Ovary (tissue), 9 donors: ENCODE measurements around the gene USP51. TPM values are rescaled to one million over a fixed set of nuclear protein-coding genes. Genes with fewer than 3 reads are reported as not detected.
"Not testable (repeated sequence)": the region's sequence is repeated elsewhere in the genome, so short reads cannot be mapped to it uniquely, and the experiment has no call there.

Experiments used
- DNase-seq, 5 donors: peaks; one replicate each; pipeline ENCODE4 v3.0.0-alpha.2; 2019 to 2020
- H3K27ac ChIP-seq, 2 donors: fragments of 200-600 bp; one replicate each; pipeline versions ENCODE4 v1.5.1 to v1.8.0; 2019 to 2022
- H3K27me3 ChIP-seq: fragments of 200-600 bp; one replicate; pipeline ENCODE4 v1.8.0; 2022
- H3K36me3 ChIP-seq: fragments of 200-600 bp; sonication (generic); one replicate; pipeline ENCODE4 v1.5.1; 2019
- H3K4me1 ChIP-seq: one replicate; pipeline ENCODE4 v1.8.1; 2013; ENCODE audit warnings: mild to moderate bottlenecking, moderate library complexity; ENCODE audit not compliant: insufficient read depth
- H3K4me3 ChIP-seq: fragments of 200-600 bp; sonication (generic); one replicate; pipeline ENCODE4 v1.5.1; 2017
- H3K9me3 ChIP-seq, 2 donors: fragments of 200-600 bp in 1 of 2; sonication (generic) in 1 of 2; one replicate each; pipeline versions ENCODE4 v1.5.1 to v1.8.1; 2013 to 2019; ENCODE audit warnings: mild to moderate bottlenecking in 1 of 2, moderate library complexity in 1 of 2
- EP300 ChIP-seq: sonication (generic); formaldehyde crosslinking; IDR thresholded peaks from one replicate; pipeline ENCODE4 v1.6.1; 2017; ENCODE audit warnings: antibody characterized with exemption
- POLR2A ChIP-seq: fragments of 450-650 bp; IDR thresholded peaks from one replicate; pipeline ENCODE4 v1.6.1; 2017; ENCODE audit warnings: antibody characterized with exemption, mild to moderate bottlenecking, moderate library complexity
- WGBS, 3 donors: extraction: QIAGEN DNeasy Blood & Tissue Kit in 1 of 3; methylation state at CpG; one replicate each; pipeline versions ENCODE4 v1.1.5 to v1.1.7; 2013 to 2017; 5-methylcytosine and 5-hydroxymethylcytosine counted together
- intact Hi-C, 4 donors: fragments of 100-400 bp; cut with DNase I; formaldehyde crosslinking; loops; one replicate each; pipeline versions ENCODE4 v1.11.0 to v1.15.1; 2022 to 2023
- polyA plus RNA-seq, 2 donors: library from polyadenylated mRNA; stranded (reverse); fragments of 200-250 nt in 1 of 2; fragments of 350-450 nt in 1 of 2; fragmentation: Illumina TruSeq in 1 of 2; extraction: RNeasy Lipid Tissue Mini Kit (QIAGEN cat#74804) in 1 of 2; gene quantifications; one replicate each; pipeline ENCODE4 v1.2.3, GENCODE V29; 2013 to 2014
- total RNA-seq, 7 donors: library from RNA; depleted of rRNA in 2 of 7; stranded (reverse); fragments of >200 nt in 2 of 7; fragmentation: NEBNext Ultra II Directional in 3 of 7; extraction: Animal tissue kit (Norgen Biotek cat#: 25700) in 3 of 7; gene quantifications; one replicate each; pipeline versions ENCODE4 v1.1.0 to v1.2.4, GENCODE V29; 2016 to 2023
- TF ChIP-seq, protein P1 (sequence below), 3 donors: fragments of 450-650 bp in 2 of 3; fragments of 200-600 bp in 1 of 3; IDR thresholded peaks; one replicate each; pipeline versions ENCODE4 v1.5.1 to v1.8.0; 2016 to 2022; ENCODE audit warnings: antibody characterized with exemption in 3 of 3, mild to moderate bottlenecking in 1 of 3
- donor health status: DM: no; HTN: no; CAD: no; lungs with moderate emphysema.
- donor health status: DM: no; HTN: no; CAD: no.
- donor health status: Bipolar disorder and iron deficiency.
- donor health status: DM: yes; HTN: yes; CAD: no.
- donor health status: DM: no; HTN: no; CAD: no.
- donor health status: DM: yes; HTN: yes; CAD: no.

Gene USP51
- total and polyA plus RNA-seq, 9 donors: 2.8 to 12.1 (median 8.1) TPM

DNA sequence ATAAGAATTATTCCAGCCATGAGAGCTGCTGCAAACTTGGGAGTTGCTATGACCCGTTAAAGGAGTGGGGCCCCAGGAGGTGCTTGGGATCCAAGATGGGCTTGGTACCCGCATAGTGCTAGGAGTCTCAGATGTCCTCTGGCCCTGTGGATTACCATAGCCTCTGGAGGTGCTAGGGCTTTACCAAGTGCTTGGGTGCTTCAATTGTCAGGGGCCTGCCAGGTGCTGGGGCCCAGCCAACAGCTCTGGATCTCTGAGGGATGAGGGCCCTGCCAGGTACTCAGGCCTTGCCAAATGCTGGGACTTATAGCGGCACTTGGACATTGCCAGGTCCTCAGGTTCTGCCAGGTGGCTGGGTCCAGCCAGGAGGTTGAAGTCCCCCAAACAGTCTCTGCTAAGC lies 32.0 kb upstream of the USP51 start:
- Histone ChIP-seq H3K4me1 (no peaks in the 10 kb centered on the region), H3K4me3 (no peak overlapping the region), H3K36me3 (no peaks in the 10 kb centered on the region), H3K9me3 (no peaks in the 10 kb centered on the region), H3K27ac (no peak overlapping the region), H3K27me3 (no peaks in the 10 kb centered on the region)
- TF ChIP-seq, protein P1, sequence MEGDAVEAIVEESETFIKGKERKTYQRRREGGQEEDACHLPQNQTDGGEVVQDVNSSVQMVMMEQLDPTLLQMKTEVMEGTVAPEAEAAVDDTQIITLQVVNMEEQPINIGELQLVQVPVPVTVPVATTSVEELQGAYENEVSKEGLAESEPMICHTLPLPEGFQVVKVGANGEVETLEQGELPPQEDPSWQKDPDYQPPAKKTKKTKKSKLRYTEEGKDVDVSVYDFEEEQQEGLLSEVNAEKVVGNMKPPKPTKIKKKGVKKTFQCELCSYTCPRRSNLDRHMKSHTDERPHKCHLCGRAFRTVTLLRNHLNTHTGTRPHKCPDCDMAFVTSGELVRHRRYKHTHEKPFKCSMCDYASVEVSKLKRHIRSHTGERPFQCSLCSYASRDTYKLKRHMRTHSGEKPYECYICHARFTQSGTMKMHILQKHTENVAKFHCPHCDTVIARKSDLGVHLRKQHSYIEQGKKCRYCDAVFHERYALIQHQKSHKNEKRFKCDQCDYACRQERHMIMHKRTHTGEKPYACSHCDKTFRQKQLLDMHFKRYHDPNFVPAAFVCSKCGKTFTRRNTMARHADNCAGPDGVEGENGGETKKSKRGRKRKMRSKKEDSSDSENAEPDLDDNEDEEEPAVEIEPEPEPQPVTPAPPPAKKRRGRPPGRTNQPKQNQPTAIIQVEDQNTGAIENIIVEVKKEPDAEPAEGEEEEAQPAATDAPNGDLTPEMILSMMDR (IDR thresholded peaks at IDR 0.05): no peak
- WGBS, 3 donors: 82 to 97% (median 86%) methylated on average over 3 of the region's 3 CpGs
- intact Hi-C loops: no loop called here
- DNase-seq: no peak

DNA sequence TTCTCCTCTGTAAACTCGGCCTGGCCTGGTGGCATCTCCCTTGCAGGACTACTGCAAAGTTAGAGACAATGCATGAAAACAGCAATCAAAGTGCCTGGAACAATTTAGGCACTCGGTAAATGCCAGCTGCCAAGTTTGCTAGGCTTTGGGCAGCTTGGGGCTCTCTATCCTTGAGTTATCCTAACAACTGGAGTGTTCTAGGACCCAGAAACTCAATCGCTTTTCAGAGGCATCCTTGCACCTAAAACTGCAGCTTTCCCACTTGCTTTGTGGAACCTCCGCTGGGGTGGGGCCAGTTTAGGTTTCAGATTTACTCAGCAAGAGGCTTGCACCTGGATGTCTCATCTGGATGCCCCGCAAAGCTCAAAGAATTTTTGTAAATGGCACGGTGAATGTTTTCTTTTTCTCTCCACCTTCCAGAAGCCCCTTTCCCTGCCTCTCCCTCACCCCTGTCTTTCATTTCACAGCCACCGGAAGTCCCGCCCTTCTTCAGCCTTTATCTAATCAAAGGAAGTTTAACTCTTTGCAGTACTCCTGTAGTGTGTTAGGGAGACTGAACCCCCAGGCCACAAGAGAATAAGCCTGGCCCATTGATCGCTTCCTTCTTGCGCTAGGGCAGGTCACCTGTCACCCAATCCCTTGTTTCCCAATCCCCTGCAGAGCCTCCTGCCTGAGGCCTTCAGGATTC lies 27.3 kb upstream of the USP51 start:
- H3K27me3 ChIP-seq, H3K36me3 ChIP-seq, H3K9me3 ChIP-seq, H3K4me3 ChIP-seq, DNase-seq, intact Hi-C loops, H3K27ac ChIP-seq, H3K4me1 ChIP-seq: not testable (repeated sequence)
- WGBS, 3 donors: no CpG with 5 or more reads among the region's 10 CpGs

DNA sequence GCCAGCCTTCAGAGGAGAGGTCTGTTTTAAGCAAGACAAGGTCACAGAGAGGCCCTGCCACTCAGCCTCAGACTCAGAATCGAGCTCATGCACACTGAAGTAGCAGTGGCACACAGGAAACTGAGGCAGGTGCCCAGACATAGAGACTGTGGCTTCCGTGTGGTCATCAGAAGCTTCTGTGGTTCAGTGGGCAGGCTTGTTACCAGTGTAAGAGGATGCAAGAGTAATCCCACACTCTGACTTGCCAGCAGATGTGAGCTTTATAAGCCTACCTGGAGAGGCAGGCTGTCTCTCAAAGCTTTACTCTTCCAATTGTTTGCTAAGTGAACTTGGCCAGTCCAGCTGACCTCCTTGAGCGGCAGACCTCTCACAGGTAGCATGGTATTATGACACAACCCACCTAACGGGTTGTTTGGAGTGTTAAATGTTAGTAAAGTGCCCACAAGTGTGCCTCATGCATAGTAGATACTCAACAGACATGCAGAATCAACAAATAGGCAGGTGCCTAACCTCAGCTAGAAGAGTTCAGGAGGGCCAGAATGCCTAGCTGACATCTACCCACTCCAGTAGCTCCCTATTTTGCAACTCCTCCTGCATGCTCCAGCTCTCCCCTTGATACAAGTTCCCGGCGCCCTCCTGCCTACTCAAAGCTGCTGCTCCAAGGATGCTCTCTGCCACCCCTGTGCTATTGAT lies 23.5 kb upstream of the USP51 start:
- H3K27me3 ChIP-seq, H3K36me3 ChIP-seq, intact Hi-C loops, H3K27ac ChIP-seq, H3K4me1 ChIP-seq, DNase-seq, H3K9me3 ChIP-seq, H3K4me3 ChIP-seq: not testable (repeated sequence)
- no CpG with 5 or more reads among the region's 6 CpGs for WGBS, 3 donors

DNA sequence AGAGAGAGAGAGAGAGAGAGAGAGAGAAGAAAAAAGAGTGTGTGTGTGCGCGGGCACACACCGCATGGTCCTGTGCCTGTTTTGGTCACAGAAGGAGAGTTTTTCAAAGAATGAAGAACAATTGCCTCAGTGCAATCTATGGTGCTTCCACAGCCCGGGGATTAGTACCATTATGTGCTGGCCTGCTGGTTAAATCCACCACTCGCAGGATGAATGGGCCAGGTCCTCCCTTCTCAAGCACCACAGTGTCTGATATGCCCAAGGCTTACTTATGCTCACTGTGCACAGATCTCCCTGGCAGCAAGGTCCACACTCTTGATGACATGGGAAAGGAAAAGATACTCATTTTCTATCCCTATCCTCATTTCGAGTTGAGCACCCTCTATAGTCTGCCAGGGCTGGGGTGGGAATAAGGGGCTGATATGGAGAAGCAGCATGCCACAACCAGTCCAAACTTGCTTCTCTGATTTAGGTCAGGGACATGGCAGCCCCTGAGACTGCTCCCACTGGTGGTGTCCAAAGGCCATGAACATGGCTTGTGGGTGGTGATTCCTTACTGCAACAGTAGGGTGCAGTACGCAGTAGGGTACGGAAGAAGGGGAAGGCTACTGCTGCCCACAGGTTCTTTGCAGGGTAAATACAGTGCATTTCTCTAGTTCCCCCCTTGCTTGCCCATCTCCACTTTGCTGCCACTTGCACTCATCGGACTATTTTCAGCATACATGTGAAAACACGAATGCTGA lies 18.9 kb upstream of the USP51 start:
- no CpG with 5 or more reads among the region's 10 CpGs for WGBS, 3 donors
- H3K27me3 ChIP-seq, H3K4me3 ChIP-seq, H3K9me3 ChIP-seq, DNase-seq, H3K36me3 ChIP-seq, H3K4me1 ChIP-seq, intact Hi-C loops, H3K27ac ChIP-seq: not testable (repeated sequence)

DNA sequence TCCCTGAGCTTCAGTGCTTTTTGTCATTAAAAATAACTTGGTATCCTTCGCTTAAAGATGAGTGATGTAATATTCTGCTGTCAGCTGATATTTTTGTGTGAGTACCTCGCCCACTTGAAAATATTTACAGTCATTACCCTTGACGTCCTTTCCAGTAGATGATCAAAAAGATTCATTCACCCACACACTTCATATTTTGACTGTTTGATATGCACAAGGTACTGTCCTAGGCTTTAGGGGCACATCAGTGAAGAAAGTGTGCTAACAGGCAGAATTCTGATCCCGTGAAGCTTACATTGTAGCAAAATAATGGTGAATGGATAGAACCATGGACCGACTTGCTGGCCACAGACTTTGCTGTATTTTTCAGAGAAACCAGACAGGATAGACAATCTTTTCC lies 18.1 kb upstream of the USP51 start:
- H3K27ac ChIP-seq, H3K36me3 ChIP-seq, H3K4me3 ChIP-seq, H3K4me1 ChIP-seq, DNase-seq, intact Hi-C loops, H3K27me3 ChIP-seq, H3K9me3 ChIP-seq: not testable (repeated sequence)
- no CpG with 5 or more reads among the region's 5 CpGs for WGBS, 3 donors

DNA sequence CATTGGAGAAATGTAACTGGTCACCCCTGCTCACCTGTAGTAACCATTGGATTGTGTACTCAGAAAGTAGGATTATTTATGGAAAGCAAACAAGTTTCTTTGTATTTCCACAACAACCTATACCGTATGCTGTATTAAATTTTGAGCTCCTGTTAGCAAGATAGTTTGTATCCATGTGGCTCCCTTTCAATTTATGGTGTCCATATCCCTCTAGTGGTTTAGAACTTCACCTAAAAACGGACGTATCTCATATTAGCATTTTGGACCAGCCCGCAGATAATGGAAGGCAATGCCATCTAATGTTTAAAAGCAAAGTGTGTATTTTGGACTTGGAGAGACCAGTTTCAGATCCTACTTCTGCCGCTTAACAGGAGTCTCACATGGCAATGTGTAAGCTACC lies 17.4 kb upstream of the USP51 start:
- H3K4me1 ChIP-seq, H3K36me3 ChIP-seq, H3K27ac ChIP-seq, DNase-seq, H3K4me3 ChIP-seq, H3K9me3 ChIP-seq, intact Hi-C loops, H3K27me3 ChIP-seq: not testable (repeated sequence)
- no CpG with 5 or more reads among the region's 5 CpGs for WGBS, 3 donors

DNA sequence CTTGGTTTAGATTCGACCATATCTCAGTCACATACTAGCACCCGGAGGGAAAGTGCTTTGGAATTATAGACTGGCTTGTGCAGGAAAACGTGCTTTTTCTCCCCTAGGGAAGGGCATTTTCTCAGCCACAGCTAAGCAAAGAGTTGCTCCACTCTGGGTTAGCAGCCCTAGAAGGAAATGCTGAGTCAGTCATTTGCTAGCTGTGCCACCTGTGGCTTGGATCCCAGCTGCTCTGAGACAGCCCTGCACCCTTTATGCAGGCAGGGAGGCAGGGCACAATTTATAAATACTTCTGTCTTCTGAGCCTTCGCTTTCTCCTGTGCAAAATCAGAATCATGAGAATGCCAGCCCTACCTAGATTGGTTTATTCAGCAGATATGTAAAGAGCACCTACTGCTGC lies 1.3 kb upstream of the USP51 start:
- intact Hi-C loops: no loop called here
- WGBS, 3 donors: 59 to 77% (median 68%) methylated on average over 4 of the region's 4 CpGs
- Histone ChIP-seq H3K4me3 (no peak overlapping the region), H3K27me3 (no peaks in the 10 kb centered on the region), H3K9me3 (no peaks in the 10 kb centered on the region), H3K36me3 (no peaks in the 10 kb centered on the region), H3K4me1 (no peaks in the 10 kb centered on the region), H3K27ac (no peak overlapping the region)
- DNase-seq: no peak
- no peak for TF ChIP-seq POLR2A
- no peak for TF ChIP-seq EP300
- TF ChIP-seq, protein P1 (IDR thresholded peaks at IDR 0.05): no peak
